Keratinocyte (primary cell): ENCODE results near the gene ITPK1.

ENCODE experiments used
- CTCF ChIP-seq, 3 experiments: IDR thresholded peaks in 1 of 3; conservative IDR thresholded peaks in 1 of 3; optimal IDR thresholded peaks in 1 of 3; 2 replicates in 2 of 3; 3 replicates in 1 of 3; pipeline versions ENCODE3 to v1.5.1; 2011; ENCODE audit warnings: low read length in 3 of 3, mild to moderate bottlenecking in 3 of 3, moderate library complexity in 2 of 3, control low read depth in 1 of 3, inconsistent platforms in 1 of 3; ENCODE audit not compliant: insufficient read depth in 2 of 3; ENCODE audit errors: extremely low read depth in 1 of 3
- EZH2 ChIP-seq: IDR thresholded peaks from one replicate; pipeline ENCODE4 v1.6.1; 2012; ENCODE audit warnings: inconsistent platforms, mild to moderate bottlenecking, low read length, moderate library complexity

- TF ChIP-seq CTCF (optimal IDR thresholded peaks at IDR 0.05 in 1 of 3, IDR thresholded peaks at IDR 0.05 in 1 of 3, conservative IDR thresholded peaks at IDR 0.05 in 1 of 3; ENCODE audit: extremely low read depth in 1 of 3, insufficient read depth in 2 of 3, low read length in 3 of 3) = no peak
- no peak for TF ChIP-seq EZH2
These were observed 160.8 kb downstream of the ITPK1 start for GRCh38 chr14:92954933-92955332.
